Renal cortical epithelial cell (primary cell): ENCODE data around the gene CYTH2. TPM values are rescaled to one million over a fixed set of nuclear protein-coding genes. Genes with fewer than 3 reads are reported as not detected.
"Not testable (repeated sequence)": the region's sequence is repeated elsewhere in the genome, so short reads cannot be mapped to it uniquely, and the experiment has no call there.

Source experiments
- DNase-seq: peaks from one replicate; pipeline ENCODE4 v3.0.0-alpha.2; 2011; ENCODE audit warnings: low read depth
- total RNA-seq: library from RNA; depleted of rRNA; stranded (reverse); fragments of >200 nt; gene quantifications from 2 replicates; pipeline ENCODE4 v1.2.3, GENCODE V29; 2014

Gene CYTH2
- total RNA-seq, 1 donor from 2014 or later: 58.4 TPM

DNA sequence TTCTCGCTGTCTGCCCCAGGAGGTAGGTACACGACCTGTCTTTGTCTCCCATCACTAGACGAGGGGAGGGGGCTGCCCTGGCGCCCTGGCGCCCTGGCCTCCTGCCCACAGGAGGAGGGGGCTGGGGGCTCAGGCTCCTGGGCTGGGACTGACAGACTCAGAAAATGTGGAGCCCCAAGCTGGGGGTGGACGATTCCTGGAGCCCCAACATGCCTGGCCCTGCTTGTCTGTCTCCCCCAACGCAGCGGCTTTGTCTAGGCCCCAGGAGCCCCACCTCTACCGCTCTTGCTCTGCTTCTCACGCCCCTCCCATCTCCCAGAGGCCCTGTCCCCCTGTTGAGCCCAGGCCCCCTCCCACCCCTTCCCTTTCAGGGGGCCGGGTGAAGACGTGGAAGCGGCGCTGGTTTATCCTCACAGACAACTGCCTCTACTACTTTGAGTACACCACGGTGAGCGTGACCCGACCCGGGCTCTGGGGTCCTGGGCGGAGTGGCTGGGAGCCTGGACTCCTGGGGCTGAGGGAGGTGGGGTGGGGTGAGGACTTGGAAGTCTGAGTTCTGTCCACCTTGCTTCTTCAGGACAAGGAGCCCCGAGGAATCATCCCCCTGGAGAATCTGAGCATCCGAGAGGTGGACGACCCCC lies 8.6 kb downstream of the CYTH2 start:
- no peak for DNase-seq

DNA sequence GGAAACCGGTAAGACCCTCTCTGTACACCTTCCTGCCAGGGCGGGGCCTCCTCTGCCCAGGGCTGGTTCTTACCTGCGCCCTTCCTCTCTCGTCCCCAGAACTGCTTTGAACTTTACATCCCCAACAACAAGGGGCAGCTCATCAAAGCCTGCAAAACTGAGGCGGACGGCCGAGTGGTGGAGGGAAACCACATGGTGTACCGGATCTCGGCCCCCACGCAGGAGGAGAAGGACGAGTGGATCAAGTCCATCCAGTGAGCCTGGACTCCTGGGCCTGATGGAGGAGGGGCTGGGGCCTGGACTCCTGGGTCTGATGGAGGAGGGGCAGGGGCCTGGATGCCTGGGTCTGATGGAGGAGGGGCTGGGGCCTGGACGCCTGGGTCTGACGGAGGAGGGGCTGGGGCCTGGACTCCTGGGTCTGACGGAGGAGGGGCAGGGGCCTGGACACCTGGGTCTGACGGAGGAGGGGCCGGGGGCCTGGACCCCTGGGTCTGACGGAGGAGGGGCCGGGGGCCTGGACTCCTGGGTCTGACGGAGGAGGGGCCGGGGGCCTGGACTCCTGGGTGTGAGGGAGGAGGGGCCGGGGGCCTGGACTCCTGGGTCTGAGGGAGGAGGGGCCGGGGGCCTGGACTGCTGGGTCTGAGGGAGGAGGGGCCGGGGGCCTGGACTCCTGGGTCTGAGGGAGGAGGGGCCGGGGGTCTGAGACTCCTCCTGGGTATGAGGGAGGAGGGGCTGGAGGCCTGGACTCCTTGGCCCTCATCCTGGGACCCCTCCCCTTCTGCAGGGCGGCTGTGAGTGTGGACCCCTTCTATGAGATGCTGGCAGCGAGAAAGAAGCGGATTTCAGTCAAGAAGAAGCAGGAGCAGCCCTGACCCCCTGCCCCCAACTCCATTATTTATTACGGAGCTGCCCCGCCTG lies 9.4 kb downstream of the CYTH2 start:
- DNase-seq: no peak

DNA sequence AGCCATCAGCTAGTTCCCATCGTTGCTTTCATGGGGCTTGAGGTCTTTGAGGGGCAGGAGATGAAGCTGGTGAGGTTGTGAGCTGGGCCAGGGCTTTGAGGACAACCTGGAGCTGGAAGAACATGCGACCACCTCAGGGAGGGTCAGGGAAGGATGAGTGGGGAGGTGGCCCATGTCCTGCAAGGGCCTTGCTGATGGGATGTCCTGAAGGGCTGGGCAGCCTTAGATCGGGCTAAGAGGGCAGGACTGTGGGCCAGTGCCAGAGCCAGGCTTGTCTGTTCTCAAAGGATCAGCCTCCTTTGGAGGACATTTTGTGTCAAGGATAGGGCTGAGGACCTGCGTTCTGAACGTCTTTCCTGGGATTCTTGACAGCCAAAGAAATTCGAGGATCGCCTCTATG lies 10.5 kb downstream of the CYTH2 start:
- no peak for DNase-seq

- DNase-seq: no peak
These were observed 11.0 kb downstream of the CYTH2 start for GRCh38 chr19:48480183-48480557.

DNA sequence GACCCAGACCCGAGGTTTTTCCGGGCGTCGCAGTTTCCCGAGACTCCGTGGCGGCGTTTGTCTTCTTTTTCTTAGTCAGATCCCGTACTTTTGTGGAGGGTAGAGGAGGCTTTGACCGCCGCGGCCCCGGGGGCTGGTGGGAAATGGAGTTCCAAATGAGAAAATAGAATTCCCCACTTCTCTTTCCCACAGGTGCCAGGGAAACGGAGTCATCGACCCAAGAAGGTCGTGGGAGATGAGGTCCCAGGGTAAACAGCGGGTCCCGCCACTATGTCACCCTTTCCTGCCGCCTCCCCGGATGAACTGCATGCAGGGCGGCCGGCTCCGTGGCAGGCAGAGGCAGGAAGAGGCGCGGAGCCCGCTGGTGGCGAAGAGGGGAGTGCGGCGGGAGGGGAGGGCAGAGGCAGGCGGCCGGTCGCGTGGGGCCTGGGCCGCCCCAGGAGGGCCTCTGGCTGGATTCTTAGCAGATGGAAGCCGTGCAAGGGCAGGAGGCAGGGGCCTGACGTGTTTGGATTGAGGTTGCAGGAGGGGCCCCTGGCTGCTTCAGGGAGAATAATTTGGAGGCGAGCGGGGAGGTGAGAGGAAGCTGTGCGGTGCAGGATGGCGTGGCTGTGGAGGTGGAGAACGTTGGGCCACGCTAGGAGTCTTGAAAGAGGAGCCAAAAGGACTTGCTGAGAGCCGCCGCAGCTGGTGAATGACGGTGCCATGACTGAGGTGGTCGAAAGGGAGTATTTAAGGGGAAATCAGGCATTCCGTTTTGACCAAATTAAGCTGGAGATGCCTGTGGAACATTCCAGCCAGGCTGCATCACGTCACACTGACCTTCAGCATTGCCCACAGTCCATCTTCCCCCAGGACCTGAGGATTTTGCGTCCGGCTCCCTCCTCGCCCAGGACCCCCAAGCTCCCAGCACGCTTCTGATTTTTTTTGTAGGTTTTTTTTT lies 11.7 kb downstream of the CYTH2 start:
- DNase-seq: no peak

GRCh38 chr19:48481846-48482639 lies 12.9 kb downstream of the CYTH2 start:
- no peak for DNase-seq

DNA sequence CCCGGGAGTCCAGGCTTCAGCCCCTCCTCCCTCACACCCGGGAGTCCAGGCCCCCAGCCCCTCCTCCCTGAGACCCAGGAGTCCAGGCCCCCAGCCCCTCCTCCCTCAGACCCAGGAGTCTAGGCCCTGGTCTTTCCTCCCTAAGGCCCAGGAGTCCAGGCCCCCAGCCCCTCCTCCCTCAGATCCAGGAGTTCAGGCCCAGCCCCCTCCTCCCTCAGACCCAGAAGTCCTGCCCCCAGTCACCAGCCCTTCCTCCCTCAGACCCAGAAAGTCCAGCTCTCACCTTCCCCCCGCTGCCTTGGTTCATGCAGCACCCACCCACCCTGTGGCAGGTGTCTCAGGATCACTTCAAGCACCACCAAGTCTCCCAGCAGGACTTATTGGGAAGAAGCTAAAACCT lies 14.1 kb downstream of the CYTH2 start:
- no peak for DNase-seq

- DNase-seq: no peak
These were observed 15.2 kb downstream of the CYTH2 start for GRCh38 chr19:48484247-48484893.

GRCh38 chr19:48484931-48485612 lies 15.9 kb downstream of the CYTH2 start:
- no peak for DNase-seq

DNA sequence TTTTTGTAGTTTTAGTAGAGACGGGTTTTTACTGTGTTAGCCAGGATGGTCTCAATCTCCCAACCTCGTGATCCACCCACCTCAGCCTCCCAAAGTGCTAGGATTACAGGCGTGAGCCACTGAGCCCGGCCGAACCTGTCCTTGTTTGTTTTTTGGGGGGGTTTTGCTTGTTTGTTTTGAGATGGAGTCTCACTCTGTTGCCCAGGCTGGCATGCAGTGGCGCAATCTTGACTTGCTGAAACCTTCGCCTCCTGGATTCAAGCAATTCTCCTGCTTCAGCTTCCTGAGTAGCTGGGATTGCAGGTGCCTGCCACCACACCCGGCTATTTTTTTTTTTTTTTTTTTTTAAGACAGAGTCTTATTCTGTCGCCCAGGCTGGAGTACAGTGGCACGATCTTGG lies 17.5 kb downstream of the CYTH2 start:
- not testable (repeated sequence) for DNase-seq

DNA sequence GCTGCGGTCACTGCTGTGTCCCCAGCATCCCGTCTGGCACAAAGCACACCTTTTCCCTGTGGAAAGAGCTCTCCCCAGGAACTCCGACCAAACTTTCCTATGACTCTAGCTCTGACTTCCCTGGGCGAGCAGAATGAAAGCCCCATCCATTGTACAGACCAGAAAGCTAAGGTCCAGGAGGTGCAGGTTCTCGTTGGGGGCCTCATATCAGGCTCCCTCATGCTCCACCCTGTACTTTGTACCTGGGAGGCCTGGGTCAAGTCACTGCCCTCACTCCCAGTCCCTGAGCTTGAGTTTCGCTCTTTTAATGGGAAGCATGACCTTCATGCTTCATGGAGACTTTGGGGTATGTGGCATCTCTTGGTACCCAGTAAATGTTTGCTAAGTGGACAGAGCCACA lies 18.4 kb downstream of the CYTH2 start:
- no peak for DNase-seq

GRCh38 chr19:48487948-48488347 lies 18.8 kb downstream of the CYTH2 start:
- DNase-seq: peak; percentile 88

DNA sequence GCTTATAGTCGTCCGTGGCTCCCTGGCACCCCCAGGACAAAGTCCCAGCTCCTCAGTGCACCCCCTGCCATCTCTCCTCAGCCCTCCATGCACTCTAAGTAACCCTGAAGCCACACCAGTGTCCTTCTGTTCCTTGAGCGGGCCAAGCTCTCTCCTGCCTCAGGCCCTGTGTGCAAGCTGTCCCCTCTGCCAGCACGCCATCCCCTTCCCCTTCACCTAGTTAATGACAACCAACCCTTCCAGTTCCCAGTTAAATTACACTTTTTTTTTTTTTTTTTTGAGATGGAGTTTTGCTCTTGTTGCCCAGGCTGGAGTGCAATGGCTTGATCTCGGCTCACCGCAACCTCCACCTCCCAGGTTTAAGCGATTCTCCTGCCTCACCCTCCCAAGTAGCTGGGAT lies 19.3 kb downstream of the CYTH2 start:
- DNase-seq: not testable (repeated sequence)

- peak; percentile 30 for DNase-seq
These were observed 20.5 kb downstream of the CYTH2 start for GRCh38 chr19:48489608-48490216.

DNA sequence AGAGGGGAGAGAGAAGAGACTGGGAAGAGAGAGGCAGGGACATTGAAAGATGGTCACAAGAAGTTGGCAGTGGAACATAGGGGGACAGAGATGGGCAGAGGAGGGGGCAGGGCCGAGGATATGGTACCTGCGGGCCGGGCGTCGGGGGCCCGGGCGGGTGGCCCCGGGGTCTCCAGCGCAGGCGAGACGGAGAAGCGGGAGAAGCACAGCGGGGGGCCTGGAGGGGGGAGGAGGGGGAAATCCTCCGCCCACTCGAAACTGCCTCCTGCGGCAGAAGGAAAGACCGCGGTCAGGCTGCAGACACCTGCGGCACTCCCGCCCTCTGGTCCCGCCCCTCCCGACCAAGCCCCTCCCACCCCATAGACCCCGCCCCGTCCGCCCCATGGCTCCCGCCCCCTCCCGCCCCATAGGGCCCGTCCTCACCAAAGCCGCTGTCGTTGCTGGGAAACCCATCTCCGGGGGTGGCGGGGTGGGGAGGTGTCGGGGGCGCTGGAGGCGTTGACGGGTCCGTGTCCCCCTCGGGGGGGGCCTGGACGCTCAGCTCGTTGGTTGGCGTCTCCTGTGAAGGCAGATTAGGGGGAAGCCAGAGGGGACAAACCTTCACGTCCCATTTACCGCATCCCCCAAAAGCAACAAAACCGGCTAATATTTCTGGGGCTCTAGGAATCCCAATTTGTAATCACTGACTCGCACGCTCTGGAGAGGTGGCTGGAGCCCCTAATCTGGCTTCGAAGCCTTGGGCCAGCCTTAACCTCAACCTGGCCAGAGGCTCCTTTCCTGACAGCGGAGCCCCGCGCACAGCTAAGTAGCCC lies 22.0 kb downstream of the CYTH2 start:
- no peak for DNase-seq

GRCh38 chr19:48491793-48492123 lies 22.6 kb downstream of the CYTH2 start:
- no peak for DNase-seq

- DNase-seq: peak; percentile 94
These were observed 24.0 kb downstream of the CYTH2 start for GRCh38 chr19:48492925-48493717.

DNA sequence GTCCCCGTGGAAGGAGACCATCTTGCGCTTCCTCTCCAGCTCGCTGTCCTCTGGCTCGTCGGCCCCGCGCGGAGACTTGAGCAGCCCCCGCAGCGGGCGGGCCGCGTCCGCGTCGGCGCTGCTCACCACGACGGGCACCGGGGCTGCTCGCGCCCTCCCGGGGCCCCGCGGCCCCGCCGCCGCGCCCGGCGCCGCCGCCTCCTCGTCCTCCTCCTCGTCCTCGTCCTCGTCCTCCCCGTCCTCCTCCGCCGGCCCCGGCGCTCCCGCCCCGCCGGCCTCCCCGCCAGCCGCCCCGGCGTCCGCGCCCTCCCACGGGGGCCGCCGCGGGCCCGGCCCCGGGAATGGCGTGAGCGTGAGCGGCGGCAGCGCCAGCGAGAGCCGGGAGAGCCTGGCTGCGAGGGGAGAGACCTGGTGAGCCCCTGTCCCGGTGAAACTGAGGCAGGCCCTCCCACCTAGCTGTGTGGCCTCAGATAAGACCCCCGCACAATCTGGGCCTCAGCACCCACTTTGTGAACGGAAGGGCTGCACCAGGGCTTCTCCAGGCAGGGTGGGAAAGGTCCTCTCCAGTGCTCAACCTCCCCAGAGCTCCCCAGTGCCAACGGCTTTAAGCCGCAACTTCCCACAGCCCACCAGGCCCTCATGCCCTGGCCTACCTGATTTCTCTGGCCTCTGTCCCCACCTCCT lies 24.7 kb downstream of the CYTH2 start:
- DNase-seq: no peak
